C1 segment of cervical spinal cord (tissue), 14 donors: ENCODE data around the gene VAMP8.
"Not testable (repeated sequence)": the region's sequence is repeated elsewhere in the genome, so short reads cannot be mapped to it uniquely, and the experiment has no call there.

ENCODE experiments used
- DNase-seq, 14 donors: peaks; one replicate each; lab custom pipeline; 2025; lab: John Stamatoyannopoulos, UW

Gene VAMP8

GRCh38 chr2:85577386-85578242 is at the start of gene VAMP8:
VAMP8 (plus strand) TSS chr2:85577586; CDS start chr2:85577647, 61 bp downstream.
- peak in 2 of 14 donors; percentile 48 to 53 for DNase-seq

GRCh38 chr2:85527787-85528186 is 49.6 kb upstream of the VAMP8 start:
- no peak for DNase-seq

GRCh38 chr2:85528355-85528754 is 49.0 kb upstream of the VAMP8 start:
- no peak for DNase-seq

DNA sequence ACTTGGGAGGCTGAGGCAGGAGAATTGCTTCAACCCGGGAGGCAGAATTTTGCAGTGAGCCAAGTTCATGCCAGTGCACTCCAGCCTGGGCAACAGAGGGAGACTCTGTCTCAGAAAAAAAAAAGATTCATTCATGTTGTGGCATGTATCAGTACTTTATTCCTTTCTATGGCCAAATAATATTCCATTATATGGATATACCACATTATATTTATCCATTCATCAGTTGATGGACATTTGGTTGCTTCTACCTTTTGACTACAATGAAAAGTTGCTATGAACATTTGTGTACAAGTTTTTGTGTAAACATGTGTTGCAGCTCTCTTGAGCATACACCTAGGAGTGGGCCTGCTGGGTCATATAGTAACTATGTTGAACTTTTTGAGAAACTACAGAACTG is 47.6 kb upstream of the VAMP8 start:
- DNase-seq = no peak

GRCh38 chr2:85531589-85531988 is 45.8 kb upstream of the VAMP8 start:
- DNase-seq = no peak

DNA sequence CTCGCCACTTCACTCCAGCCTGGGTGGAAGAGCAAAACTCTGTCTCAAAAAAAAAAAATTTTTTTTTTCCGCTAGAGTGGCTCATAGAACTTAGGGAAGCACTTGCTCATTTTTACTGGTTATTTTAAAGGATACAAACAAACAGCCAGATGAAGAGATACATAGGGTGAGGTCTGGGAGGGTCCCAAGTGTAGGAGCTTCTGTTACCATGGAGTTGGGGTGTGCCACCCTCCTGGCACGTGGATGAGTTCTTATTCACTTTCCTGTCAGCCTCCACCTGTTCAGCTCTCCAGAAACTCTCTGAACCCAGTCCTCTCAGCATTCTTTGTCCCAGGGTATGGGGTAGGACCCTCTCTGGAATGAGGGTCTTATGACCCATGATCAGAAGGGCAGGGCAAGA is 43.3 kb upstream of the VAMP8 start:
- DNase-seq = no peak

GRCh38 chr2:85534881-85535280 is 42.5 kb upstream of the VAMP8 start:
- no peak for DNase-seq

DNA sequence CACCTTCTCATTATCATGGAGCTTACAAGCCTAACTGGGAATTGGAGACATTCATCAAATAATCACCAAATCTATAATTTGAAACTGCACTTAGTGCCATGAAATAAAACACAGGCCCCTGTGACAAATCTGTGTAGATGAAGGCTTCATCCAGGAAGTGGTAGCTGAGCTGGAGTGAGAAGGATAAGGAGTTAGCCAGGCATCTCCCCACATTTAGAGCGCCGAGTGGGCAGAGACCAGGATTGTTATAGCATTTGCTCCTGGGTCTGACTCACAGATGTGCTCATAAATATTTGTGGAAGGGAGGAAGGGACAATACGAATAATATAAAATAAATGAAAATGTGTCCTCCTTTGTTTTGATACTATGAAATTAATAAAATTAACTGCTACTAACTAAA is 40.9 kb upstream of the VAMP8 start:
- no peak for DNase-seq

- peak in 13 of 14 donors; percentile 17 to 85 (median 66) for DNase-seq
Measured at GRCh38 chr2:85537600-85538506, 39.5 kb upstream of the VAMP8 start.

DNA sequence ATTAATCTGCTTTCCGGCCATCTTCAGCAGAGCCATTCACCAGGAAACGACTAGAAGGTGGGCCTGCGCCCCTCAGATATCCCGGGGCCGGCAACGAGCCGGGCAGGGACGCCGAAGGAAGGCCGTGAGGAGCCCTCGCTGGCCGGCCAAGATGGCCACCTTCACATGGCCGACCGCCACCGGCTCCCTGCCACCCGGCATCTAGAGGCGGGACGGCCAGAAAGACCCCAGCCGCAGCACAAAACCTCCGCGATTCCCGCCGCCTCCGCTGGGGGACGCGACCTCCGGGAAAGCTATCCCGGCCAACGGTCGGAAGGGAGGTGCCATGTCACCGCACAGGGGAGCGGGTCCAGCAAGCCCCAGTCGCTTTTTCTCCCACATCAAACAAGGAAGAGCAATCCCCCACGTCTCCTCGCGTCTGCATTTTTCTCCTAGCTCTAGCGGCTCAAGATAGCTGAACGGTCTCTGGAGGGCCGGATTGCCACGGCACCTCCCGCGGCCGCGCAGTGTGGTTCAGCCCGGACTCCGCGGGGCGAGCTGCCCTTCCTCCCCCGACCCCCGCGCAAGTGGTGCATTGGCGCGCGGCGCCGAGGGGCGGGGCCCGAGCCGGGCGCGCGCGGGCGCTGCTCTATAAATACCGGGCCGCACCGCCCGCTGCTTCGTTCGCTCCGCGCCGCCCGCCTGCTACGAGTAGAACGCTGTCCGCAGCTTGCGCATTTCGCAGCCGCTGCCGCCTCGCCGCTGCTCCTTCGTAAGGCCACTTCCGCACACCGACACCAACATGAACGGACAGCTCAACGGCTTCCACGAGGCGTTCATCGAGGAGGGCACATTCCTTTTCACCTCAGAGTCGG is 38.7 kb upstream of the VAMP8 start, which contains the start of gene MAT2A:
TSS of gene MAT2A (plus strand) at position 662 of the 854 bp plus-strand sequence. CDS start at position 782, 120 bp downstream.
- peak; percentile 66 to 99 (median 97) for DNase-seq

- DNase-seq = peak; percentile 24 to 83 (median 71)
Measured at GRCh38 chr2:85539361-85540132, 37.8 kb upstream of the VAMP8 start.

DNA sequence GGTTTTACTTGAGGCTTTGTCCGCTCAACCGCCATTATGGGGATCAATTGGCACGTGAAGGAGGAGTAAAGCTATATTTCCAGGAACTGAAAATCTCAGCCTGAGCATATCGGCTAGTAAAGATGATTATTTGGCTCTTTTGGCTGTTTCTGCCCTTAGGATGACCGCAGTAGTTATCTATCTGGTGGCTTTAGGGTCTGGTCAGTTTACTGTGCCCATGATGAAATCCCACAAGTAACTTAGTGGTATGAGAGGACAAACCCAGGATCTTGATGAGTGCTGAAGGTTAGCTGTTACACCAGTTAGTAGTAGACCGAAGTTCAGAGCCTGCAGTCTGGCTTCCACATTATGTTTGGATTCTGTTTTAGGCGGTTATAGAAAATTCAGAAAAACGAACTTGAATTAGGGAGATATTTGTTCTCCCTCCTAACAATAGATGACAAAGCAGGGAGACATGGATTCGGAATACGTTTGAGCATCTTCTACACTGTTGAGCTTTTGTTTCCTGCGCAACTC is 37.2 kb upstream of the VAMP8 start:
- no peak for DNase-seq

- DNase-seq = no peak
Measured at GRCh38 chr2:85541262-85541661, 36.1 kb upstream of the VAMP8 start.

DNA sequence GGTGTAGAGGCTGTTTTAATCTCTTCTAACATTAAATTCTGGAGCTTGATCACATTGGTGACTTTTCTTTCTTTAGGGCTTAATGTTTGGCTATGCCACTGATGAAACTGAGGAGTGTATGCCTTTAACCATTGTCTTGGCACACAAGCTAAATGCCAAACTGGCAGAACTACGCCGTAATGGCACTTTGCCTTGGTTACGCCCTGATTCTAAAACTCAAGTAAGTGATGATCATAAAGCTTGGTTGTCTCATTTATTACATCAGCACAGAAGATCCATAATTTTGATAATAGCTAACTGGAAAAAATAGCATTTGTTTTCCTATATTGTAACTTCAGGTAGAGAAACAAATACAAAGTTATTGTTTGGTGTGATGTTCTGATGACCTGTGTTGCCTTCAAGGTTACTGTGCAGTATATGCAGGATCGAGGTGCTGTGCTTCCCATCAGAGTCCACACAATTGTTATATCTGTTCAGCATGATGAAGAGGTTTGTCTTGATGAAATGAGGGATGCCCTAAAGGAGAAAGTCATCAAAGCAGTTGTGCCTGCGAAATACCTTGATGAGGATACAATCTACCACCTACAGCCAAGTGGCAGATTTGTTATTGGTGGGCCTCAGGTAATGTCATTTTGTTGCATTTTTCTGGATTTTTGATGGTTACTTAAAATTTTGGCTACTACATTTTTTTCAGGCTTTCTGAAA is 35.5 kb upstream of the VAMP8 start:
- peak in 1 of 14 donors; percentile 13 for DNase-seq

DNA sequence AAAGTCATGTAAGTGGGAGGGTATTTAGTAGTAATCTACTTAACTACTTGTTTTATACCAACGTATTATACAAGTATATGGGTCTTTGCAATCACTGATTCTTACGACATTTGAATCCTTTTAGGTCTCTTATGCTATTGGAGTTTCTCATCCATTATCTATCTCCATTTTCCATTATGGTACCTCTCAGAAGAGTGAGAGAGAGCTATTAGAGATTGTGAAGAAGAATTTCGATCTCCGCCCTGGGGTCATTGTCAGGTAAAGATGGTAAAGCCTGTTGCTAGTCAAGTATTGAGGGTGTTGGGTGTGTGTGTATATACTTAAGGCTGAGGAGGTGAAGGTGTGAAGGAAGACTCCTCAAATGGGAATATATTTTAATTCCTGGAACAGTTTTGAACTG is 34.6 kb upstream of the VAMP8 start:
- DNase-seq = no peak

DNA sequence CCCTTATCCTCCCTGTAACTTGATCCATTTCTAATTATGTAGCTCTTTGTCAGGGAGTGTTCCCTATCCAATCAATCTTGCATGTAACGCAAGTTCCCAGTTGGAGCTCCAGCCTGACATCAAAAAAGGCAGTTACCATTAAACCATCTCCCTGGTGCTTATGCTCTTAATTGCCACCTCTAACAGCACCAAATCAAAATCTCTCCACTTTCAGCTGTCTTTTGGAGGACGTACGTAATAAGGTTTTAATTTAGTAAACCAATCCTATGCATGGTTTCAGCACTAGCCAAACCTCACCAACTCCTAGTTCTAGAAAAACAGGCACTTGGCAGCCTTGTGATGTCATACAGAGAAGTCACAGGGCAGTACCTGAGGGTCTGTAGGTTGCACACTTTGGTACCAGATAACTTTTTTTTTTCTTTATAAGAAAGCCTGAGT is 33.1 kb upstream of the VAMP8 start:
- not testable (repeated sequence) for DNase-seq

- not testable (repeated sequence) for DNase-seq
Measured at GRCh38 chr2:85544915-85545779, 32.2 kb upstream of the VAMP8 start.

DNA sequence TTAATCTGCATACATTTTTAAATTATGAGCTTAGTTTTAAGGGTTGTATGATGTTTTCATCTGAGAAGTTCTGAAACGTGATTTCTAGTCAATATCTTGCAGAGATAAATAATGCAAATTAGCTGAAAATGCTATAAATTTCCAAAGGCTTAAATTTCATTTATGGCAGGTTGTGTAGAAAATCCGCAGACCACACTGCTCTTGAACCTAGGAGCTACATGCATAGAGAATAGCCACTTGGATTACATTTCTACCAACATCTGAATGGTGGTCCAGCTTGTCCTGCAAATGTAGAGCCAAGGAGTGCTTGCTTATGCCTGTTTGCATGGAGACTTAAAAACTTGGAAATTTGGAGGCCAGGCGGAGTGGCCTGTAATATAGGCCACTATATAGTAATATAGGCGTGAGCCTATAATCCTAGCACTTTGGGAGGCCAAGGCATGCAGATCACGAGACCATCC is 31.6 kb upstream of the VAMP8 start:
- no peak for DNase-seq
